Mammary epithelial cell (primary cell): ENCODE results near the gene FAT3.

ENCODE experiments used
- EZH2 ChIP-seq: IDR thresholded peaks from 2 replicates; pipeline ENCODE4 v1.6.1; 2012; ENCODE audit warnings: low read length, inconsistent platforms, borderline replicate concordance
- TF ChIP-seq, protein P1 (sequence below), 2 donors: IDR thresholded peaks in 1 of 2; conservative IDR thresholded peaks in 1 of 2; 2 replicates each; pipeline ENCODE4 v1.5.1; 2011 to 2012; ENCODE audit warnings: inconsistent platforms in 2 of 2, low read length in 2 of 2, mild to moderate bottlenecking in 2 of 2, control low read depth in 1 of 2, low read depth in 1 of 2; ENCODE audit not compliant: insufficient read depth in 1 of 2; ENCODE audit errors: extremely low read depth in 1 of 2

DNA sequence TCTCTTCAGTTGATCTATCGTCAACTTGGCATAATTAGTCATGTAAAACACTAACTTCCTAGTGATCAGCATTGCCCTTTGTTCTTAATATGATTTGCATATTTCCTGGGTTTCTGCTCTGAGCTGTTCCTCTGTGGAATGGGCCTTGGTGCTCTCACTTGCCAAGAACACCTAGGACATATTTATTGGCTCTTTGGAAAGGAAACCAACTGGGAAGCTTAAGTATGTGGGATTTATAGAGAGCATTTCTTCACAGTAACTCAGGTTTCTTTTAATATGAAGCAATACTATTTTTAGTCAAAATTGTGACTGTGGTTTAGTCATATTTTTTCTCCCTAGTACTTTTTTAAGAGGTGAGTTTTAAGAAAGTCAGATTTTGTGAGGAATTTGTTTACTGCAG, 28.8 kb downstream of the FAT3 start:
- TF ChIP-seq, protein P1, sequence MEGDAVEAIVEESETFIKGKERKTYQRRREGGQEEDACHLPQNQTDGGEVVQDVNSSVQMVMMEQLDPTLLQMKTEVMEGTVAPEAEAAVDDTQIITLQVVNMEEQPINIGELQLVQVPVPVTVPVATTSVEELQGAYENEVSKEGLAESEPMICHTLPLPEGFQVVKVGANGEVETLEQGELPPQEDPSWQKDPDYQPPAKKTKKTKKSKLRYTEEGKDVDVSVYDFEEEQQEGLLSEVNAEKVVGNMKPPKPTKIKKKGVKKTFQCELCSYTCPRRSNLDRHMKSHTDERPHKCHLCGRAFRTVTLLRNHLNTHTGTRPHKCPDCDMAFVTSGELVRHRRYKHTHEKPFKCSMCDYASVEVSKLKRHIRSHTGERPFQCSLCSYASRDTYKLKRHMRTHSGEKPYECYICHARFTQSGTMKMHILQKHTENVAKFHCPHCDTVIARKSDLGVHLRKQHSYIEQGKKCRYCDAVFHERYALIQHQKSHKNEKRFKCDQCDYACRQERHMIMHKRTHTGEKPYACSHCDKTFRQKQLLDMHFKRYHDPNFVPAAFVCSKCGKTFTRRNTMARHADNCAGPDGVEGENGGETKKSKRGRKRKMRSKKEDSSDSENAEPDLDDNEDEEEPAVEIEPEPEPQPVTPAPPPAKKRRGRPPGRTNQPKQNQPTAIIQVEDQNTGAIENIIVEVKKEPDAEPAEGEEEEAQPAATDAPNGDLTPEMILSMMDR (conservative IDR thresholded peaks at IDR 0.05 in 1 of 2, IDR thresholded peaks at IDR 0.05 in 1 of 2; ENCODE audit: extremely low read depth in 1 of 2, insufficient read depth in 1 of 2, low read depth in 1 of 2, low read length in 2 of 2), result no peak
- no peak for TF ChIP-seq EZH2
